Fibroblast of skin of right biceps (primary cell): Measurements from ENCODE around the gene FRMPD3.
"Not testable (repeated sequence)": the region's sequence is repeated elsewhere in the genome, so short reads cannot be mapped to it uniquely, and the experiment has no call there.

Experiments used
- DNase-seq: peaks from one replicate; pipeline ENCODE4 v3.0.0-alpha.2; 2013

FRMPD3 gene

GRCh38 chrX:107448998-107449835 lies at the start of gene FRMPD3:
Gene FRMPD3, plus strand, starts transcription at chrX:107449652. Its CDS starts 76,937 bp downstream, at chrX:107526589.
- DNase-seq: no peak

DNA sequence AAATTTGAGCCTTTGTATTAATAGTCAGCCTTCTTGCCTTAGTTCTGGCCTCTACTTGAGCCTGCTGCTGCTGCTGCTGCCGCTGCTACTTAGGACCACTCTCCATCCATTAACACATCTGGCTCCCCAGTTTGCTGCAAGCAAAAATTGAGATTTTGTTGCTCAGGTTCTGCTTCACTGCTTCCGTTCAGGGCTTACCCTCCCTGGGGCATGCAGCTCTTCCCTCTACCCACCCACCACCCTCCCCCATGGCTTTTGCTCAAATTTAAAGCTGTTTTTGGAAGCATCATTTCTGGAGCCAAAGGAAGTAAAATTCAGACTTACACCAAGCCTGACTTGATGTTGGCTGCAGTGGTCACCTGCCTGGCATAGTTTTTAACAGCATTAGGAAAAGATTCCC lies 28.9 kb upstream of the FRMPD3 start:
- no peak for DNase-seq

DNA sequence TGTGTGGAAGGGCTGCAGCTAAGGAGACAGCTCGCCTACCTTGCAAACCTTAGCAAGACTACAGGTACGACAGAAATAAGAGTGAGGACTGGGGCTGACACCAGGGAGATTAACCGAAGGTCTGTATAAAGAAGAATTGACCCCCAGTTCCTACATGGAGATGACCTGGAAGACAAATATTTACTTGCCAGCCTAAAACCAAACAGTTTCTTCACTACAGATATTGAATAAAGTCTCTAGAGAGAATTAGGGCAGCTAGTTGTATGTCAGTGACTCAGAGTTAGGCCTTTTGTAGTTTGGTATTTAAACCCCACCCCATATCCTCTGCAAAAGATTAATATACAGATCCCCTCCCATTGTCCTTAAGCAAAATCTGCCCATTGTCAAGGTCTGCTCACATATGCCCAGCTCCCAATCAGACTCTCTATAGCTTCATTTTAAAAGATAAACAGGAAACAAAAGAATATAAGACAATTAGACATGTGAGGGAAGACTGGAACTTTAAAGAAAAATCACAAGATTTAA lies 28.1 kb upstream of the FRMPD3 start:
- DNase-seq: no peak

GRCh38 chrX:107429090-107429489 lies 20.4 kb upstream of the FRMPD3 start:
- peak; percentile 10 for DNase-seq

DNA sequence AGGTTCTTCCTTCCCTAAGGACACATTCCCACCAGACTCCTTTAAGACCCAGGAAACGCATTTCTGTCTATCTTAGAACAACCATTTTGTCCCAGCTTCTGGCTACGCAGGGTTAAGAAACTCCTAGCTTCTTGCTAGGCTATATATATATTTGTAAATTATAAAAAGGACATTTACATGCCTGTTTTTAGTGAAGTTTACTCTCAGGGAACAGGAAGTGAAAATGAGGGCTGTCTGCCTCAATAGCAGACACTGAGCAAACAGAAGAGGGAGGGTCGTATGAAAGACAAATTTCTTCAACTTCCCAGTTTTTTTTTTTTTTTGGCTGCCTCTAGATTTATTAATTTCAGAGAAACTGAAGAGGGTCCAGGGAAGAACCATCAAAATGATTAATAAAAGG lies 9.3 kb upstream of the FRMPD3 start:
- no peak for DNase-seq

DNA sequence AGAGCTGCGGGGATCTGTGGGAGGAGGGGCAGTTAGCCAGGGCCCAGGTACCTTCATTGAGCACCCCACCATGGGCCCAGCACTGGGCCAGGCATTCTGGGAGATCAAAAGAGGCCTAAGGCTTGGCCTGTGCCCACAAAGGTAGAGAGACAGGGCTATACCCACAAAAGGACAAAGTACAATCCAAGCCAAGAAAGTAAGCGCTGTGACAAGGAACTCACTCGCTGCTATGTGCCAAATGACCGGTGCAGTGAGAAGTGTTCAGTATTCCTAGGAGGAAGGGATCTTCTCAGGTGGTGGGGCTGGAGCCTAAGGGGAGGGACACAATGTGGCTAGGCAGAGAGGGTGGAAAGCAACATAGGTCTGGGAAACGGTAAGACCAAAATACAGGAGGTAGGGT lies 8.8 kb upstream of the FRMPD3 start:
- no peak for DNase-seq

- DNase-seq: no peak
Measured at GRCh38 chrX:107442914-107443527, 6.4 kb upstream of the FRMPD3 start.

GRCh38 chrX:107445146-107445545 lies 4.3 kb upstream of the FRMPD3 start:
- DNase-seq: no peak

DNA sequence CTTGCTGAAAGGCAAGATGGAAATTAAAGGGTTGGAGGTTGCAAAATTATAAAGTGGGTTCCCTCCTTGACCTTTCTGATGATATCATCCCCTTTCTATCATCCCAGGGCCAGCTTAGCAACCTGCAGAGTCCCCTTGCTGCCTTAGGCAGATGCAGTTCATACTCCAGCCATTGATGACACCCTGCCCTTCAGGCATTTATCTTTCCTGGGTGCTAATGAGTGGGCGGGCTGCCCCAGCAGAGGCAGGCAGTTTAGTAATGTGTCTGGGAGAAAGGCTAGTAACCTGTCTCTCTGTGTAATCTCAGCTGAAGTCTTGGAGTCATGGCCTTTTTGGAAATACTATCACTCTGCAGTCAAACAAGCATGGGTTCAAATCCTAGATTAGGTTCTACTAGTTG lies 3.8 kb upstream of the FRMPD3 start:
- DNase-seq: no peak

DNA sequence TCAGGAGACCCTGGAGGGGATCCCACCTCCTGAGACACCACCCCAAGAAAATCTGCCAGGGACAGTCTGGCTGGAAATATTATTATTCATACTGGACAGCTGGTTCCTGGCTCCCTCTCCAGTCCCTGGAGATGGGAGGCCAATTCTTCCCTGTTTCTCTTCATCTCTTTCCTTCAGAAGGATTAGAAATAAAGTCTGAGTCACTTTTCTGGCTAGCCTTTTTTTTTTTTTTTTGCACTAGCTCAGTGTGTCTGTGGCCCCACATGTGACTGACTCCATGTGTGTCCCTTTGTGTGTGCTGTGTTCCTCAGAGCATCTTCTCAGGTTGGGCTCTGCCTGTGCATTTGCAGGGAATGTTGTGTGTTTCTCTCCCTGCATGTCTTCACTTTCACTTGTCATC lies 1.8 kb upstream of the FRMPD3 start:
- DNase-seq: no peak

- DNase-seq: no peak
Measured at GRCh38 chrX:107448625-107448997, 841 bp upstream of the FRMPD3 start.

- DNase-seq: peak; percentile 10
Measured at GRCh38 chrX:107450823-107451509, 1.5 kb downstream of the FRMPD3 start.

DNA sequence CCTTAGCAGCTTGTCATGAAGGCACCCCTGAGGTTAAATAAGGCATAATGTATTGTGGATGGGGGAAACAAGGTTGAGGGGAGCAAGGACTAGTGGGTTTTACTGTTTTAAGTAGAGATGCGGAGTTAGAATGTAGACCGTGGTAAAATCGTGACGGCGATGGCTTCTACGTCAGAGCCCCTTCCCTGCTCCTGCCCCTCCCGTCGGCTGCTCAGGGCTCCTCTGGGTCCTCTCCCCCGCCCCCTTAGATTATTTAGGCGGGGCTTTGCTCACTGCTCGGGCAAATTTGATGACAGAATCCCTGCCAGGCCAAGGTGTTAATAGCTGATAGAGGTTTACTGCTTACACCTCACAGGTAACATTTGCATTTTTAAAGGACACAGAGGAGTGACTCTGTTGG lies 2.3 kb downstream of the FRMPD3 start:
- no peak for DNase-seq

GRCh38 chrX:107452581-107452980 lies 3.1 kb downstream of the FRMPD3 start:
- DNase-seq: no peak

GRCh38 chrX:107454302-107454701 lies 4.8 kb downstream of the FRMPD3 start:
- peak; percentile 23 for DNase-seq

DNA sequence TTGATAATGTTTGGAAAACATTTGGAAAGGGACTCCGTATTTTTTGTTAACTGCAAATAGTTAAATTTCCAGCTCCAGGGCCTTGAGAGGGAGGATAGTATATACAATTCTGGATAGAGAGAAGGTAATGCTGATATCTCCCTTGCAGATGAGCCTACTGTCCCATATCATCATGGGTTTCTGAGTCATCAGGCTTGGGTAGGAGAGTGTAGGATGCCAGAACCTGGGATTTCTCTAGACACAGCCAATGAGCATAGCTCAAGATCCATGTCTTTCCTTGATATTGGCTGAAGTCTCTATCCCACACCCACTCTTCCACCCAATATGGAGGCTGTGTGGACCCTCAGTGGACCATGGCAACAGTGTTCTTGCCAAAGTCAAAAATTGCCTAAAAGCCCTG lies 7.8 kb downstream of the FRMPD3 start:
- no peak for DNase-seq

- no peak for DNase-seq
Measured at GRCh38 chrX:107465932-107466620, 16.6 kb downstream of the FRMPD3 start.

DNA sequence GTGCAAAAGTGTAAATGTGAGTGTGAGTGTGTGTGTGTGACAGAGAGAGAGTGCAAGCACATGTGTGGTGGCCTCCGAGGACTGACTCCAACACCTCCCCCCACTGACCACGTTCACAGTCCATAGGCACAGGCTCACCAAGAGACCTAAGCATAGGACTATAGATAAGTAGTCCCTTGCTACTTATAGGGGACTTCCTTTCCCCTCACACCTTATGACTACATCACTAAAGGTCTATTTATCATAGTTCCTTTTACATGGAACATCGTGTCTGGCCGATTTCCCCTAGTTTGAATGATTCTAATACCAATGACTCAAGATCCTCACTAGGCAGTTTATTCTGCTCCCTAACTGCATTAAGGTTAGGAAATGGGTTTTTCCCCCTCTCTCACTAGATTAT lies 17.8 kb downstream of the FRMPD3 start:
- no peak for DNase-seq

DNA sequence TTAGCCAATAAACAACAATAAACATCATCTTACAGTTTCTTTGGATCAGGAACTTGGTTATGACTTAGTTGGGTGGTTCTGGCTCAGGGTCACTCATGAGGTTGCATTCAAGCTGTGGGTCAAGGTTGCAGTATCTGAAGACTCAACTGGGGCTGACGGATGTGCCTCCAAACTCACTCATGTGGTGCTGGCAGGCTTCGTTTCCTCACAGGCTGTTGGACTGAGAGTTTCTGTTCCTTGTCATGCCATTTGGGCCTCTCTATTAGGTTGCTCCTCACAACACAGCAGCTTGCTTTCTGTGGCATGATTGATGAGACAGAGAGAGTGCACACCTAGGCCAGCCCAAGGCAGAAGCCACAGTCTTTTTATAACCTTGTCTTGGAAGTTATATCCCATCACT lies 20.7 kb downstream of the FRMPD3 start:
- DNase-seq: no peak

GRCh38 chrX:107470971-107471370 lies 21.5 kb downstream of the FRMPD3 start:
- DNase-seq: no peak

DNA sequence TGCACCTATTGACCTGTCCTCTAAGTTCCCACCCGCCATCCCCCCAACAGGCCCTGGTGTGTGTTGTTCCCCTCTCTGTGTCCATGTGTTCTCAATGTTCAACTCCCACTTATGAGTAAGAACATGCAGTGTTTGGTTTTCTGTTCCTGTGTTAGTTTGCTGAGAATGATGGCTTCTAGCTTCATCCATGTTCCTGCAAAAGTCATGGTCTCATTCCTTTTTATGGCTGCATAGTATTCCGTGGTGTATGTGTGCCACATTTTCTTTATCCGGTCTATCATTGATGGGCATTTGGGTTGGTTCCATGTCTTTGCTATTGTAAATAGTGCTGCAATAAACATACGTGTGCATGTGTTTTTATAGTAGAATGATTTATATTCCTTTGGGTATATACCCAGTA lies 22.0 kb downstream of the FRMPD3 start:
- DNase-seq: not testable (repeated sequence)

DNA sequence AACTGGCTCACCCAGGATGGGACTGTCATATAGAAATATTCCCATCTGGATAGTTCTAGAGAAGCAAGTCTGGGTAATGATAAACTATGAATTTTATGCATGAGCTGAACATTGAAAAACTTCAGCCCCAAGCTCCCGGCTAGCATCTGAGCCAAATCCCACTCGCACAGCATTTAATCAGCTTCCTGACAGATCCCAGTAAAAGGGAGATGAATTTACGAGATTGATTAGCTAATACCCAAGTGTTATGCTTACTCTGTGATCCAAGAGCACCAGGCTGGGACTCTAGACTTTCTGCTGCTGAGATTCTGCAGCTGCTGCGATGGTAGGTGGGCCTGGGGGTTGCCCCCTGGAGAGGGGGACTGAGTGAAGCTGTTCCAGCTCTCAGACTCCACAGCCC lies 28.0 kb downstream of the FRMPD3 start:
- DNase-seq: no peak

DNA sequence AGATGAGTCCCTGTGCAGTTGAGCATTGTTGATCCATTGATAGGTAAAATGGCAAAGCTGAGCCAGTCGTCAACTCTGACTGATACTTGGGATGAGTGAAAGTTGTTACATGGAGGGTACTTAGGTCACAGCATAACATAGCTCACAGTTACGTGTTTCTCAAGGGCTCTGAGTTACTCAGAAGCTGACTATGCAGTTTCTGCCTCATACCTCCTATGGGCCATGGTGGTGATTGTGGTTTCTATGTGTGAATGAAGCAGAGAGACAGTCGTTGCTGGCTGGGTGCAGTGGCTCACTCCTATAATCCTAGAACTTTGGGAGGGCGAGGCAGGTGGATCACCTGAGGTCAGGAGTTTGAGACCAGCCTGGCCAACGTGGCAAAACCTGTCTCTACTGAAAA lies 30.8 kb downstream of the FRMPD3 start:
- DNase-seq: peak; percentile 0
